GM12874 (cell line): Measurements from ENCODE around the gene LRP6.

Experiments used
- TF ChIP-seq, protein P1 (sequence below): IDR thresholded peaks from 2 replicates; pipeline ENCODE4 v1.5.1; 2011; ENCODE audit warnings: low read depth, mild to moderate bottlenecking, control low read depth, low read length, moderate library complexity; ENCODE audit not compliant: insufficient read depth

Gene LRP6

GRCh38 chr12:12191008-12191407 is 75.8 kb downstream of the LRP6 start:
- TF ChIP-seq, protein P1, sequence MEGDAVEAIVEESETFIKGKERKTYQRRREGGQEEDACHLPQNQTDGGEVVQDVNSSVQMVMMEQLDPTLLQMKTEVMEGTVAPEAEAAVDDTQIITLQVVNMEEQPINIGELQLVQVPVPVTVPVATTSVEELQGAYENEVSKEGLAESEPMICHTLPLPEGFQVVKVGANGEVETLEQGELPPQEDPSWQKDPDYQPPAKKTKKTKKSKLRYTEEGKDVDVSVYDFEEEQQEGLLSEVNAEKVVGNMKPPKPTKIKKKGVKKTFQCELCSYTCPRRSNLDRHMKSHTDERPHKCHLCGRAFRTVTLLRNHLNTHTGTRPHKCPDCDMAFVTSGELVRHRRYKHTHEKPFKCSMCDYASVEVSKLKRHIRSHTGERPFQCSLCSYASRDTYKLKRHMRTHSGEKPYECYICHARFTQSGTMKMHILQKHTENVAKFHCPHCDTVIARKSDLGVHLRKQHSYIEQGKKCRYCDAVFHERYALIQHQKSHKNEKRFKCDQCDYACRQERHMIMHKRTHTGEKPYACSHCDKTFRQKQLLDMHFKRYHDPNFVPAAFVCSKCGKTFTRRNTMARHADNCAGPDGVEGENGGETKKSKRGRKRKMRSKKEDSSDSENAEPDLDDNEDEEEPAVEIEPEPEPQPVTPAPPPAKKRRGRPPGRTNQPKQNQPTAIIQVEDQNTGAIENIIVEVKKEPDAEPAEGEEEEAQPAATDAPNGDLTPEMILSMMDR, result no peak

- TF ChIP-seq, protein P1, result no peak
These were observed 76.6 kb downstream of the LRP6 start for GRCh38 chr12:12190087-12190809.

DNA sequence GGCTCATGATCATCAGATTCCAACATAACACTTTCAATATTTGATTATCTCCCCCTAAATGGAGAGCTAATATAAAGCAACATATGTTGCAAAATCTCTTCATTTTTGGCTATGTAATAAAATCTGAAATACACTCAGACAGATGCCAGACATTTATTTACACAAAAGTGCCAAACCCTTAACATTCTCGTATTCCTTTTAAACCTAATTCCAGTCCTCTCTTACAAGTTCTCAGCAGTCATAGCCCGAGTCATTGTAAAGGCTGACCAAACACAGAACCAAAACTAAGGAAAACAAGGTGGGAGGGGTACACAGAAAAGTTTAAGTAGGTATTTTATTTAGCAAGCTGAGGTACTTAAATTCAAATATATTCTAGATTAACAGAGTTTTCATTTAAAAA is 81.4 kb downstream of the LRP6 start:
- TF ChIP-seq, protein P1, result no peak

DNA sequence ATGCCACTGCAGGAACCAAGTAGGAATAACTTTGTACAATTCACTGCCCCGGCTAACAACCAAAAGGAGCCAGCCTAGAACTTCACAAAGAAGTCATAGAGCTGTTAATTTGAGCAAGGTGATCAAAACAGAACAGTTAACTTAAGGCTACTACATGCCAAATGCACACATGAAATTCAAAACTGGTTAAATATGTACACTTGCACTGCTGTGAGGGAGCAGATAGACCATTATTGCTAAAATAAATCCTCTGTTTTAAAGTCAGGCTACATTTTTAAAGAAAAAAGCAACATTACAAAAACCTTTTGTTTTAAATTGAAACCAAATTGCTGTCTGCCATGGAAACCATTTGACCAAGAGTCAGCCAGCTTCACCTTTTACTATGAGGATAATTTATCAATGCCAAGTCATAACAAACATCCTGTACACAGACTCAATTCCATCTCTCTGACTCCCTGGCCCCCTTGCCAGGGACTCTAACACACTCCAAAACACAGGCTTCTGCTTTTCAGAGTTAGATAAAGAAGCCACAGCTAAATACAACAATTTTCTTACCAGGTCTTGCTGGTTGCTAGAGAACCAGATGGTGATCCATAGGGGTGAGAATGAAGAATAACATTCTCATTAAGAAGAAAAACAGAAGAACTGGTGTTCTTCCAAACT is 84.0 kb downstream of the LRP6 start:
- TF ChIP-seq, protein P1, result no peak

- TF ChIP-seq, protein P1, result no peak
These were observed 85.3 kb downstream of the LRP6 start for GRCh38 chr12:12181511-12181910.

GRCh38 chr12:12180575-12180974 is 86.3 kb downstream of the LRP6 start:
- TF ChIP-seq, protein P1, result no peak

DNA sequence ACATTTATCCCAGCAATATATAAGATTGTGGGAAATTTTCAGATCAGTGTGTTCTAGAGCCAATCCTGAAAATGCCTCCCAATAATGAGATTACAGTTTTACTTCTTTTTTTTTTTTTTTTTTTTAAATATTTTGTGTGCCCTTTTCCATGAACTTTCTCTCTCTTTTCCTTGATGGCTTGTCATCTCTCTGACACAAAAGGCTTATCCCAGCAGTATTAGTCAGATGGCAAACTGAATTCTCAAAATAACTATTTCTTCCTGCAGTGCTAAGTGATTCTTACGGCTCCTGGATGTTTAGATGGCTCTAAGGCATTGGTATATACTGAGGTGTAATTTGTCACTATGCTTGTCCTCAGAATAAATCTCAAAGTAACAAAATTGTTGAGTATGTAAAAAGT is 86.7 kb downstream of the LRP6 start:
- TF ChIP-seq, protein P1, result no peak
